Hepatocyte (in vitro differentiated cells): ENCODE results near the gene KCNIP3.

Experiments
- CTCF ChIP-seq: fragments of 200-600 bp; sonication (generic); IDR thresholded peaks from 2 replicates; pipeline ENCODE4 v1.5.1; 2016; ENCODE audit warnings: antibody characterized with exemption, mild to moderate bottlenecking; ENCODE audit not compliant: poor library complexity
- EZH2 ChIP-seq: fragments of 200-600 bp; sonication (generic); IDR thresholded peaks from 2 replicates; pipeline ENCODE4 v1.6.1; 2016; ENCODE audit warnings: antibody characterized with exemption, mild to moderate bottlenecking, borderline replicate concordance

GRCh38 chr2:95329891-95330793 is 33.0 kb downstream of the KCNIP3 start:
- TF ChIP-seq CTCF: no peak
- TF ChIP-seq EZH2: no peak
